ENCODE data around the gene MRPL20.

MRPL20 gene

DNA sequence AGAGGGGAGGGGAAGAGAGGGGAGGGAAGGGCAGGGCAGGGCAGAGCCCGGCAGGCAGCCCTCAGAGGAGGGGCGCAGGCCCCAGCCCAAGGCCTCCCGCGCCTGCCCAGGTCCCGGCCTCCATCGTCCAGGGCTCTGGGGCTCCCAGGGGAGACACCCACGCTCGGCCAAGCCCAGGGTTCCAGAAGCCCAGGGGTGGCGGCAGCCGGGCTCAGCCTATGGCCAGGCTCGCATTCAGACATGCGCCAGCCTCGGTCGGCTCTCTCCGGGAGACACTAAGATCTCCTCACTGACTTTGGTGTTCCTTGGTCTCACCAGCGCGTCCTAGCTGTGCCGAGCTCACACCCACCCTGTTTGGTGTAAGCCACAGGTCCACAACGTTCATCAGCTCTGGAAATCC lies 21.1 kb upstream of the MRPL20 start:
- Histone ChIP-seq H3K79me2 (ENCODE audit: control insufficient read depth, insufficient read depth, low read length, poor library complexity) (peaks cover 11% of the 10 kb centered on the region), H2BK12ac (ENCODE audit: low read length) (peak overlapping the region; percentile 41), H2BK5ac (ENCODE audit: low read depth, low read length, poor library complexity) (no peak overlapping the region), H3K18ac (ENCODE audit: low read length) (no peak overlapping the region), H4K12ac (ENCODE audit: low read depth, low read length) (no peak overlapping the region), H3K9ac (ENCODE audit: low read length) (no peak overlapping the region), H2AFZ (ENCODE audit: insufficient read depth, low read length, poor library complexity) (no peak overlapping the region), H3K27ac (ENCODE audit: low read depth, low read length) (no peak overlapping the region), H3K9me3 (ENCODE audit: insufficient read depth, low read depth, low read length) (no peaks in the 10 kb centered on the region), H3K79me1 (ENCODE audit: low read length) (peaks cover 42% of the 10 kb centered on the region), H3K4me3 (ENCODE audit: low read depth, low read length) (no peak overlapping the region), H3K14ac (ENCODE audit: low read length) (no peak overlapping the region), H4K91ac (ENCODE audit: low read depth, low read length) (peak overlapping the region; percentile 8), H3K4ac (ENCODE audit: low read depth, low read length) (no peak overlapping the region), H4K8ac (ENCODE audit: low read depth, low read length) (no peak overlapping the region), H2AK5ac (ENCODE audit: low read length) (peak overlapping the region; percentile 84), H3K4me1 (ENCODE audit: control insufficient read depth in 1 of 2, insufficient read depth in 2 of 2, low read length in 2 of 2) (peaks cover 45 to 48% of the 10 kb centered on the region in 2 experiments), H3K23ac (ENCODE audit: low read length) (no peak overlapping the region), H2BK120ac (ENCODE audit: insufficient read depth, low read length, poor library complexity) (peak overlapping the region; percentile 8), H3K4me2 (ENCODE audit: low read length) (no peak overlapping the region), H3K36me3 (ENCODE audit: control insufficient read depth in 1 of 2, insufficient read depth in 2 of 2, low read length in 2 of 2) (no peaks in the 10 kb centered on the region), H3K27me3 (ENCODE audit: insufficient read depth, low read length) (no peaks in the 10 kb centered on the region)
- DNase-seq = peak in 1 of 2 donors; percentile 19
- WGBS (ENCODE audit: extremely low coverage, insufficient coverage, insufficient read length) = no CpG with 5 or more reads among the region's 19 CpGs

DNA sequence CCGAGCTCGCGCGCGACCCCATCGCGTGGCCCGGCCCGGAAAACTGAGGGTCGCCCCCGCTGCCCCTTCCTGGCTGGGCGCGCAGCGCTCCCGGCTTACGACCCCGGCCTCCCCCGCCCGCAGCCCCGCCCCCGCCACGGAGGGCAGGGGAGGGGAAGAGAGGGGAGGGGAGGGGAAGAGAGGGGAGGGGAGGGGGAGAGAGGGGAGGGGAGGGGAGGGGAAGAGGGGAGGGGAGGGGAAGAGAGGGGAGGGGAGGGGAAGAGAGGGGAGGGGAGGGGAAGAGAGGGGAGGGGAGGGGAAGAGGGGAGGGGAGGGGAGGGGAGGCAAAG lies 20.7 kb upstream of the MRPL20 start:
- Histone ChIP-seq H3K9me3 (ENCODE audit: insufficient read depth, low read depth, low read length) (no peaks in the 10 kb centered on the region), H4K8ac (ENCODE audit: low read depth, low read length) (peak overlapping the region; percentile 73), H3K4me2 (ENCODE audit: low read length) (peak overlapping the region; percentile 61), H2BK120ac (ENCODE audit: insufficient read depth, low read length, poor library complexity) (peak overlapping the region; percentile 37), H3K9ac (ENCODE audit: low read length) (no peak overlapping the region), H3K36me3 (ENCODE audit: control insufficient read depth in 1 of 2, insufficient read depth in 2 of 2, low read length in 2 of 2) (no peaks in the 10 kb centered on the region), H3K79me1 (ENCODE audit: low read length) (peaks cover 41% of the 10 kb centered on the region), H3K27me3 (ENCODE audit: insufficient read depth, low read length) (no peaks in the 10 kb centered on the region), H3K4ac (ENCODE audit: low read depth, low read length) (peak overlapping the region; percentile 61), H2BK5ac (ENCODE audit: low read depth, low read length, poor library complexity) (peak overlapping the region; percentile 25), H3K14ac (ENCODE audit: low read length) (peak overlapping the region; percentile 77), H3K27ac (ENCODE audit: low read depth, low read length) (no peak overlapping the region), H2AFZ (ENCODE audit: insufficient read depth, low read length, poor library complexity) (no peak overlapping the region), H4K12ac (ENCODE audit: low read depth, low read length) (peak overlapping the region; percentile 57), H3K79me2 (ENCODE audit: control insufficient read depth, insufficient read depth, low read length, poor library complexity) (peaks cover 9% of the 10 kb centered on the region), H3K4me1 (ENCODE audit: control insufficient read depth in 1 of 2, insufficient read depth in 2 of 2, low read length in 2 of 2) (peaks cover 46 to 49% of the 10 kb centered on the region in 2 experiments), H3K18ac (ENCODE audit: low read length) (peak overlapping the region; percentile 72), H4K91ac (ENCODE audit: low read depth, low read length) (peak overlapping the region; percentile 91), H3K4me3 (ENCODE audit: low read depth, low read length) (peak overlapping the region; percentile 63), H3K23ac (ENCODE audit: low read length) (no peak overlapping the region), H2AK5ac (ENCODE audit: low read length) (no peak overlapping the region), H2BK12ac (ENCODE audit: low read length) (no peak overlapping the region)
- whole genome bisulfite sequencing (ENCODE audit: extremely low coverage, insufficient coverage, insufficient read length) = no CpG with 5 or more reads among the region's 22 CpGs
- DNase-seq = no peak

DNA sequence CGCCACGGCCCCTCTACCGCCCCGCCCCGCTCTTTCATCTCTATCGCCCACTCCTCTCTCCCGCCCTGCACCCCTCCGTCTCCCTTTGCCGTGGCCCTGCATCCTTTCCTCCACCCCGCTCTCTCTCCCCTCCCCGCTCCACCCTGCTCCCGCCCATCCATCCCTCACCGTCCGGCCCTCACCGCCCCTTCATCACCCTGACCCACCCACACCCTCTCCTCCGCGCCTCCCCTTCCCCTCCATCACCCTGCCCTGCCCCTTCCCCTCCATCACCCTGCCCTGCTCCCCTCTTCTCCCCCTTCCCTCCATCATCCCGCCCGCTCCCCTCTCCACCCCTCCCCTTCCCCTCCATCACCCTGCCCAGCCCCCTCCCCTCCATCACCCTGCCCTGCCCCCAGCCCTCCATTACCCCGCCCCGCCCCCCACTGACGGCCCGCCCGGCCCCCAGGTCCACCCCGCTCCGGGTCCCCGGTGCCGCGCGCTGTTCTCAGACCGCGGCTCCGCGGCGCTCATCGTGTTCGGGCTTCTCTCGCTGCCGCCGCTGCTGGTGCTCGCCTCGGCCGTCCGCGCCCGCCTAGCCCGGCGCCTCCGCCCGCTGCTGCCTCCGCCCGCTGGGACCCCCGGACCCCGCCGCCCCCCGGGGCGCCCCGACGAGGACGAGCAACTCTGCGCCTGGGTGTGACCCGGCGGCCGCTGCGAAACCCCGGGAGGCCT lies 20.2 kb upstream of the MRPL20 start:
- H3K27ac ChIP-seq (ENCODE audit: low read depth, low read length) = no peak overlapping the region
- peak overlapping the region; percentile 73 for H4K8ac ChIP-seq (ENCODE audit: low read depth, low read length)
- H3K9me3 ChIP-seq (ENCODE audit: insufficient read depth, low read depth, low read length) = no peaks in the 10 kb centered on the region
- H2BK5ac ChIP-seq (ENCODE audit: low read depth, low read length, poor library complexity) = peak overlapping the region; percentile 25
- H3K36me3 ChIP-seq (ENCODE audit: control insufficient read depth in 1 of 2, insufficient read depth in 2 of 2, low read length in 2 of 2) = no peaks in the 10 kb centered on the region
- H3K79me2 ChIP-seq (ENCODE audit: control insufficient read depth, insufficient read depth, low read length, poor library complexity) = peaks cover 7% of the 10 kb centered on the region
- peak overlapping the region; percentile 37 for H2BK120ac ChIP-seq (ENCODE audit: insufficient read depth, low read length, poor library complexity)
- DNase-seq = peak in 1 of 2 donors; percentile 26
- H4K12ac ChIP-seq (ENCODE audit: low read depth, low read length) = peak overlapping the region; percentile 57
- WGBS (ENCODE audit: extremely low coverage, insufficient coverage, insufficient read length) = 100% methylated on average over 2 of the region's 66 CpGs
- no peak overlapping the region for H3K23ac ChIP-seq (ENCODE audit: low read length)
- H3K14ac ChIP-seq (ENCODE audit: low read length) = peak overlapping the region; percentile 77
- H3K4me3 ChIP-seq (ENCODE audit: low read depth, low read length) = peak overlapping the region; percentile 63
- no peak overlapping the region for H3K9ac ChIP-seq (ENCODE audit: low read length)
- H3K79me1 ChIP-seq (ENCODE audit: low read length) = peaks cover 39% of the 10 kb centered on the region
- H3K18ac ChIP-seq (ENCODE audit: low read length) = peak overlapping the region; percentile 72
- peak overlapping the region; percentile 91 for H4K91ac ChIP-seq (ENCODE audit: low read depth, low read length)
- H3K27me3 ChIP-seq (ENCODE audit: insufficient read depth, low read length) = no peaks in the 10 kb centered on the region
- H3K4ac ChIP-seq (ENCODE audit: low read depth, low read length) = peak overlapping the region; percentile 61
- H2BK12ac ChIP-seq (ENCODE audit: low read length) = no peak overlapping the region
- H3K4me2 ChIP-seq (ENCODE audit: low read length) = peak overlapping the region; percentile 61
- H2AFZ ChIP-seq (ENCODE audit: insufficient read depth, low read length, poor library complexity) = no peak overlapping the region
- H2AK5ac ChIP-seq (ENCODE audit: low read length) = no peak overlapping the region
- peaks cover 45 to 48% of the 10 kb centered on the region in 2 experiments for H3K4me1 ChIP-seq (ENCODE audit: control insufficient read depth in 1 of 2, insufficient read depth in 2 of 2, low read length in 2 of 2)

DNA sequence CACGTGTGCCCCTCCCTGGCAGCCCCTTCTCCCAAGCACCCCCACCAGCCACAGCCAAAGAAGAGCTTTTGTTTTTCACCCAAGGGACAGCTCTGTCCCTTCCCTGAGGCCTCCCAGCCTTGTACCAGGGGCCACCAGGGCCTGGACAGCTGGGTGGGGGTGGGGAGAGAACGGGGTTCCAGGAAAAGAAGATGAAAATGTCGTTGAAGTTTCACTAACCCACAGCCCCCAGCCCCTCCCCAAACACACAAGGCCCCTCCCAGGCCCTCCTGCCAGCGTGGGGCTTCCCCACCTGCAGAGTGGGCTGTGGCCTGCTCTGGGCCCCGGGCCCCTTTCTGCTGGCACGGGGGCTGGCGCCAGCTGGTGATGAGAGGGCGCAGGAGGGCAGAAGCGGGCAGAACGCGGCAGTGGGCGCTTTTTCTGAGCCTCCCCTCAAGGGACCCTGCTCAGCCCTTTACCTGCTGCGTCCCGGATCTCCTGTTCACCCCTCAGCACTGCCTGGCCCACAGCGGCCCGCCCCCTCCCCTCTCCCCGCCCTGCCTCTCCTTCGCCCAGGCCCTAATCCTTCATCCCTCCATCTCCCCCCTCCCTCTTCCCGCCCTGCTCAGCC lies 19.5 kb upstream of the MRPL20 start:
- Histone ChIP-seq H3K9me3 (ENCODE audit: insufficient read depth, low read depth, low read length) (no peaks in the 10 kb centered on the region), H2AK5ac (ENCODE audit: low read length) (peak overlapping the region; percentile 32), H4K12ac (ENCODE audit: low read depth, low read length) (no peak overlapping the region), H3K14ac (ENCODE audit: low read length) (no peak overlapping the region), H2BK5ac (ENCODE audit: low read depth, low read length, poor library complexity) (no peak overlapping the region), H3K4me3 (ENCODE audit: low read depth, low read length) (no peak overlapping the region), H3K27me3 (ENCODE audit: insufficient read depth, low read length) (no peaks in the 10 kb centered on the region), H2BK12ac (ENCODE audit: low read length) (peak overlapping the region; percentile 56), H3K79me2 (ENCODE audit: control insufficient read depth, insufficient read depth, low read length, poor library complexity) (peaks cover 7% of the 10 kb centered on the region), H3K4ac (ENCODE audit: low read depth, low read length) (no peak overlapping the region), H3K18ac (ENCODE audit: low read length) (no peak overlapping the region), H3K4me2 (ENCODE audit: low read length) (no peak overlapping the region), H2AFZ (ENCODE audit: insufficient read depth, low read length, poor library complexity) (no peak overlapping the region), H4K8ac (ENCODE audit: low read depth, low read length) (no peak overlapping the region), H3K23ac (ENCODE audit: low read length) (no peak overlapping the region), H3K4me1 (ENCODE audit: control insufficient read depth in 1 of 2, insufficient read depth in 2 of 2, low read length in 2 of 2) (peaks cover 44 to 47% of the 10 kb centered on the region in 2 experiments), H3K36me3 (ENCODE audit: control insufficient read depth in 1 of 2, insufficient read depth in 2 of 2, low read length in 2 of 2) (no peaks in the 10 kb centered on the region), H3K79me1 (ENCODE audit: low read length) (peaks cover 39% of the 10 kb centered on the region), H2BK120ac (ENCODE audit: insufficient read depth, low read length, poor library complexity) (no peak overlapping the region), H3K27ac (ENCODE audit: low read depth, low read length) (no peak overlapping the region), H3K9ac (ENCODE audit: low read length) (no peak overlapping the region), H4K91ac (ENCODE audit: low read depth, low read length) (peak overlapping the region; percentile 63)
- no CpG with 5 or more reads among the region's 19 CpGs for WGBS (ENCODE audit: extremely low coverage, insufficient coverage, insufficient read length)
- no peak for DNase-seq

All from trophoblast cell (in vitro differentiated cells and primary cell).